Smooth muscle cell (in vitro differentiated cells): ENCODE measurements around the gene GNB1L. TPM values are rescaled to one million over a fixed set of nuclear protein-coding genes. Genes with fewer than 3 reads are reported as not detected.

Experiments
- DNase-seq: peaks from one replicate; lab custom pipeline; 2025; ENCODE audit not compliant: unreplicated experiment; lab: John Stamatoyannopoulos, UW
- H2AFZ ChIP-seq: fragments of 200-600 bp; sonication (generic); 2 replicates; pipeline ENCODE4 v1.6.0; 2016; ENCODE audit warnings: antibody characterized with exemption, low read depth, mild to moderate bottlenecking
- H3F3A ChIP-seq: fragments of 200-600 bp; sonication (generic); 2 replicates; pipeline ENCODE4 v1.6.0; 2017; ENCODE audit warnings: antibody characterized with exemption, low read depth
- H3K27ac ChIP-seq: fragments of 200-600 bp; sonication (generic); 2 replicates; pipeline ENCODE4 v1.5.1; 2016; ENCODE audit warnings: low read depth, mild to moderate bottlenecking
- H3K27me3 ChIP-seq: fragments of 200-600 bp; sonication (generic); 2 replicates; pipeline ENCODE4 v1.6.1; 2016; ENCODE audit warnings: low read depth, mild to moderate bottlenecking
- H3K36me3 ChIP-seq: fragments of 200-600 bp; sonication (generic); 2 replicates; pipeline ENCODE4 v1.5.1; 2016; ENCODE audit warnings: low read depth
- H3K4me1 ChIP-seq: fragments of 200-600 bp; sonication (generic); 2 replicates; pipeline ENCODE4 v1.5.1; 2016; ENCODE audit warnings: low read depth
- H3K4me2 ChIP-seq: fragments of 200-600 bp; sonication (generic); 2 replicates; pipeline ENCODE4 v1.6.0; 2016; ENCODE audit warnings: mild to moderate bottlenecking
- H3K4me3 ChIP-seq: fragments of 200-600 bp; sonication (generic); 2 replicates; pipeline ENCODE4 v1.5.1; 2016; ENCODE audit warnings: mild to moderate bottlenecking
- H3K79me2 ChIP-seq: fragments of 200-600 bp; sonication (generic); 2 replicates; pipeline ENCODE4 v1.6.0; 2016; ENCODE audit warnings: low read depth, mild to moderate bottlenecking
- H3K9ac ChIP-seq: fragments of 200-600 bp; sonication (generic); 2 replicates; pipeline ENCODE4 v1.6.0; 2016; ENCODE audit warnings: low read depth
- H3K9me3 ChIP-seq: fragments of 200-600 bp; sonication (generic); replicated peaks from 2 replicates; pipeline ENCODE4 v1.5.1; 2016; ENCODE audit warnings: low read depth
- H4K20me1 ChIP-seq: fragments of 200-600 bp; sonication (generic); 2 replicates; pipeline ENCODE4 v1.6.0; 2016; ENCODE audit warnings: low read depth
- CTCF ChIP-seq: fragments of 200-600 bp; sonication (generic); IDR thresholded peaks from 2 replicates; pipeline ENCODE4 v1.5.1; 2017; ENCODE audit warnings: borderline replicate concordance, mild to moderate bottlenecking, antibody characterized with exemption; ENCODE audit not compliant: insufficient read depth, poor library complexity, severe bottlenecking
- WGBS: methylation state at CpG from one replicate; pipeline ENCODE4 v1.1.7; 2016; ENCODE audit warnings: low lambda C conversion rate; 5-methylcytosine and 5-hydroxymethylcytosine counted together
- polyA plus RNA-seq: library from polyadenylated mRNA; unstranded; fragments of >200 nt; fragmentation: Nextera tagmentation; extraction: Ambion mirVana; gene quantifications from 2 replicates; pipeline ENCODE4 v1.2.1, GENCODE V29; 2016
- total RNA-seq: library from RNA; depleted of rRNA; stranded (reverse); fragments of >200 nt; gene quantifications from 2 replicates; pipeline ENCODE4 v1.2.3, GENCODE V29; 2014

Gene GNB1L
- total and polyA plus RNA-seq, 2 experiments from 2014 or later: 4.1 to 7.4 TPM

GRCh38 chr22:19744350-19745006 is 110.2 kb downstream of the GNB1L start:
- no peaks in the 10 kb centered on the region for H3K4me1 ChIP-seq
- no peaks in the 10 kb centered on the region for H3K27me3 ChIP-seq
- no peak overlapping the region for H2AFZ ChIP-seq
- H3F3A ChIP-seq: no peaks in the 10 kb centered on the region
- WGBS: 92% methylated on average over 13 of the region's 13 CpGs
- no peak overlapping the region for H3K4me2 ChIP-seq
- H4K20me1 ChIP-seq: no peaks in the 10 kb centered on the region
- no peak overlapping the region for H3K9ac ChIP-seq
- no peaks in the 10 kb centered on the region for H3K9me3 ChIP-seq
- no peaks in the 10 kb centered on the region for H3K36me3 ChIP-seq
- H3K27ac ChIP-seq: no peak overlapping the region
- H3K4me3 ChIP-seq: no peak overlapping the region
- H3K79me2 ChIP-seq: no peaks in the 10 kb centered on the region
- DNase-seq: no peak
- TF ChIP-seq CTCF: no peak

- Histone ChIP-seq H3K4me3 (no peak overlapping the region), H3F3A (no peaks in the 10 kb centered on the region), H3K27ac (no peak overlapping the region), H3K9ac (no peak overlapping the region), H4K20me1 (no peaks in the 10 kb centered on the region), H3K36me3 (no peaks in the 10 kb centered on the region), H3K79me2 (no peaks in the 10 kb centered on the region), H3K4me1 (no peaks in the 10 kb centered on the region), H2AFZ (no peak overlapping the region), H3K27me3 (no peaks in the 10 kb centered on the region), H3K4me2 (no peak overlapping the region), H3K9me3 (no peaks in the 10 kb centered on the region)
- TF ChIP-seq CTCF: no peak
- no peak for DNase-seq
- 98% methylated on average over 4 of the region's 4 CpGs for WGBS
Observed at GRCh38 chr22:19743651-19744050, 111.0 kb downstream of the GNB1L start.

- no peaks in the 10 kb centered on the region for H3K36me3 ChIP-seq
- no peaks in the 10 kb centered on the region for H3K9me3 ChIP-seq
- H3F3A ChIP-seq: no peaks in the 10 kb centered on the region
- 88% methylated on average over 6 of the region's 6 CpGs for WGBS
- no peak overlapping the region for H3K4me3 ChIP-seq
- TF ChIP-seq CTCF: no peak
- H3K4me2 ChIP-seq: no peak overlapping the region
- H4K20me1 ChIP-seq: no peaks in the 10 kb centered on the region
- H3K27ac ChIP-seq: no peak overlapping the region
- no peaks in the 10 kb centered on the region for H3K27me3 ChIP-seq
- DNase-seq: no peak
- no peak overlapping the region for H2AFZ ChIP-seq
- H3K9ac ChIP-seq: no peak overlapping the region
- no peaks in the 10 kb centered on the region for H3K4me1 ChIP-seq
- H3K79me2 ChIP-seq: no peaks in the 10 kb centered on the region
Observed at GRCh38 chr22:19743081-19743480, 111.6 kb downstream of the GNB1L start.
